Suppressor macrophage treated with lipopolysaccharide for 4 hours (primary cell): ENCODE measurements around the gene MYRFL.

Experiments used
- DNase-seq: peaks from one replicate; pipeline ENCODE4 v3.0.0-alpha.2; 2020

The MYRFL gene

GRCh38 chr12:69900720-69901131 lies 75.7 kb downstream of the MYRFL start:
- DNase-seq: peak; percentile 75

- DNase-seq: no peak
These were observed 76.3 kb downstream of the MYRFL start for GRCh38 chr12:69901221-69901905.

- no peak for DNase-seq
These were observed 78.5 kb downstream of the MYRFL start for GRCh38 chr12:69903548-69903947.

GRCh38 chr12:69904777-69905176 lies 79.8 kb downstream of the MYRFL start:
- no peak for DNase-seq

GRCh38 chr12:69905801-69906200 lies 80.8 kb downstream of the MYRFL start:
- no peak for DNase-seq

- no peak for DNase-seq
These were observed 81.6 kb downstream of the MYRFL start for GRCh38 chr12:69906411-69907216.

- peak; percentile 83 for DNase-seq
These were observed 83.2 kb downstream of the MYRFL start for GRCh38 chr12:69908203-69908602.

- DNase-seq: no peak
These were observed 85.7 kb downstream of the MYRFL start for GRCh38 chr12:69910694-69911093.

GRCh38 chr12:69913526-69913925 lies 88.5 kb downstream of the MYRFL start:
- DNase-seq: peak; percentile 40

- DNase-seq: no peak
These were observed 90.9 kb downstream of the MYRFL start for GRCh38 chr12:69915964-69916363.

GRCh38 chr12:69916544-69917235 lies 91.7 kb downstream of the MYRFL start:
- no peak for DNase-seq

- DNase-seq: no peak
These were observed 93.3 kb downstream of the MYRFL start for GRCh38 chr12:69918287-69918686.

GRCh38 chr12:69919495-69919894 lies 94.5 kb downstream of the MYRFL start:
- DNase-seq: no peak

GRCh38 chr12:69921831-69922230 lies 96.8 kb downstream of the MYRFL start:
- no peak for DNase-seq

GRCh38 chr12:69922999-69923398 lies 98.0 kb downstream of the MYRFL start:
- no peak for DNase-seq

- no peak for DNase-seq
These were observed 100.3 kb downstream of the MYRFL start for GRCh38 chr12:69925291-69925690.

- DNase-seq: peak; percentile 17
These were observed 102.1 kb downstream of the MYRFL start for GRCh38 chr12:69927164-69927563.

- no peak for DNase-seq
These were observed 104.1 kb downstream of the MYRFL start for GRCh38 chr12:69929125-69929524.

GRCh38 chr12:69929531-69929930 lies 104.5 kb downstream of the MYRFL start:
- no peak for DNase-seq

- no peak for DNase-seq
These were observed 106.5 kb downstream of the MYRFL start for GRCh38 chr12:69931569-69931968.

- no peak for DNase-seq
These were observed 107.1 kb downstream of the MYRFL start for GRCh38 chr12:69932154-69932553.

GRCh38 chr12:69932676-69933552 lies 107.9 kb downstream of the MYRFL start:
- DNase-seq: no peak

- DNase-seq: no peak
These were observed 109.0 kb downstream of the MYRFL start for GRCh38 chr12:69934011-69934410.
